OCI-LY1 (cell line): ENCODE data around the gene WWP2.

Experiments
- EZH2 ChIP-seq: fragments of 200-600 bp; sonication (generic), shearing (Covaris generic); IDR thresholded peaks from 2 replicates; pipeline ENCODE4 v1.8.0; 2017; ENCODE audit warnings: borderline replicate concordance, mixed run types, mild to moderate bottlenecking, antibody characterized with exemption, low read length, moderate library complexity, mixed read lengths
- TF ChIP-seq, protein P1 (sequence below): fragments of 200-600 bp; sonication (generic), shearing (Covaris generic); IDR thresholded peaks from 2 replicates; pipeline ENCODE4 v1.5.1; 2017; ENCODE audit warnings: mild to moderate bottlenecking, antibody characterized with exemption, low read length, moderate library complexity, mixed read lengths

DNA sequence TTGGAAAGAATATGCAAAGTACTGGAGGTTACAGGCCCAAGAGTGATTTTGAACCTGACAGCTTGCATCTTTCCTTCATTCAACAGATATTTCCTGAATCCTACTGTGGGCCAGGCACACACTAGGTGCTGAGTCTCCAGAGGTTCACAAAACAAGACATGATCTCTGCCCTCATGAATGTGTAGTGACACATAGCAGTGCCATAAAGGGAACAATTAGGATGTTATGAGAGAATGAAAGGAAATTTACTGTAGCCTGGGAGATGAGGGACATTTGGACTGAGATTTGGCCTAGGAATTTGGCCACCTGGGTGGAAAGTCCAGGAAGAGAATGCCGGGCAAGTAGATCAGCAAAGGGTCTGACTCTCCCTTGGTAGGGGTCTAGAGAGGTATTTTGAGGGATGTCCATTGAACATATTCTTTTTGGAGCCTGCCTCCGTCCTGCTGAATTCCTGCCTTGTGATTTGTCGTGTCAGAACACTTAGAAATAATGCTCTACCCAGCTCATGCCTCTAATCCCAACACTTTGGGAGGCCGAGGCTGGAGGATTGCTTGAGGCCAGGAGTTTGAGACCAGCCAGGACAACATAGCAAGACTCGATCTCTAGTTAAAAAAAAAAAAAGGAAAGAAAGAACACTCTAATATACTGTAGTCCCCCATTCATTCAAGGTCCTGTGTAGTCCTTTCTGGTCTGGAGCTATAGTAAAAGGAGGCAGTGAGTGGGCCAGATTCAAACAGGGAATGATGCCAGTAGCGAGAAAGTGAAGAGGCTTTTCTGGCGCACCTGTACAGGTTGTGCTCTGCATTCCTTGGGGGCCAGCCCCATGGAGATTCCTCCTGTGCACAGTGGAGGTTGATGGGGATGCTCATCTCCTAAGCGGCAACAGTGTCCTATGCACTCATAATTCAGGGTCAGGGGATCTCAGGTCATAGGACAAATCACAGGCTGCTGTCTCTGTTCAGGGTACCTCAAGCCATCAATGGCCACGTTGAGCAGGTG, 98.4 kb downstream of the WWP2 start:
- TF ChIP-seq, protein P1, sequence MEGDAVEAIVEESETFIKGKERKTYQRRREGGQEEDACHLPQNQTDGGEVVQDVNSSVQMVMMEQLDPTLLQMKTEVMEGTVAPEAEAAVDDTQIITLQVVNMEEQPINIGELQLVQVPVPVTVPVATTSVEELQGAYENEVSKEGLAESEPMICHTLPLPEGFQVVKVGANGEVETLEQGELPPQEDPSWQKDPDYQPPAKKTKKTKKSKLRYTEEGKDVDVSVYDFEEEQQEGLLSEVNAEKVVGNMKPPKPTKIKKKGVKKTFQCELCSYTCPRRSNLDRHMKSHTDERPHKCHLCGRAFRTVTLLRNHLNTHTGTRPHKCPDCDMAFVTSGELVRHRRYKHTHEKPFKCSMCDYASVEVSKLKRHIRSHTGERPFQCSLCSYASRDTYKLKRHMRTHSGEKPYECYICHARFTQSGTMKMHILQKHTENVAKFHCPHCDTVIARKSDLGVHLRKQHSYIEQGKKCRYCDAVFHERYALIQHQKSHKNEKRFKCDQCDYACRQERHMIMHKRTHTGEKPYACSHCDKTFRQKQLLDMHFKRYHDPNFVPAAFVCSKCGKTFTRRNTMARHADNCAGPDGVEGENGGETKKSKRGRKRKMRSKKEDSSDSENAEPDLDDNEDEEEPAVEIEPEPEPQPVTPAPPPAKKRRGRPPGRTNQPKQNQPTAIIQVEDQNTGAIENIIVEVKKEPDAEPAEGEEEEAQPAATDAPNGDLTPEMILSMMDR = no peak
- no peak for TF ChIP-seq EZH2
